GM12892 (cell line): ENCODE data around the gene GAA.

Source experiments
- POLR2A ChIP-seq: IDR thresholded peaks from 2 replicates; pipeline ENCODE4 v1.6.1; 2011; ENCODE audit warnings: low read depth, low read length, control low read depth
- POLR2AphosphoS5 ChIP-seq: IDR thresholded peaks from 2 replicates; pipeline ENCODE4 v1.6.1; 2011; ENCODE audit warnings: low read depth, low read length, control low read depth

GRCh38 chr17:80092959-80093358 lies 8.4 kb upstream of the GAA start:
- no peak for TF ChIP-seq POLR2A
- TF ChIP-seq POLR2AphosphoS5 = no peak
